SK-N-MC (cell line): ENCODE results near the gene INPP4B.

Experiments
- EZH2 ChIP-seq: fragments of 200-600 bp; sonication (generic); IDR thresholded peaks from one replicate; pipeline ENCODE4 v1.6.1; 2017; ENCODE audit warnings: antibody characterized with exemption
- POLR2AphosphoS5 ChIP-seq: IDR thresholded peaks from 2 replicates; pipeline ENCODE4 v1.6.1; 2012; ENCODE audit warnings: mild to moderate bottlenecking, low read depth, low read length, borderline replicate concordance

DNA sequence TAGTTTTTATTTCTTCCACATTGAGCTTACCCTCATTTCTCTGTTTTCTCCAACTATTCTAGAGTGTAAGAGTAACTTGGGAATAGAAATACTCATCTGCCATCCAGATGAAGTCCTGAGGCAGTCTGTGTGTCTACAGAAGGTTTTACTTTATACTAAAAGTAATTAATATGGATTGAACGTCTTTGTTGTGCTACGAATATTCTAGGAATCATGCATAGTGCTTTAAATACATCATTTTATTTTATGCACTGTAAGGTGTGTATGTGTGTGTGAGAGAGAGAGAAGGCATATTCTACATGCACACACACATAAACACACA is 305.7 kb downstream of the INPP4B start:
- TF ChIP-seq POLR2AphosphoS5 (no peak), EZH2 (no peak)
